DOHH2 (cell line): ENCODE results near the gene CCDC24.

Experiments used
- CTCF ChIP-seq: fragments of 200-600 bp; sonication (generic); IDR thresholded peaks from one replicate; pipeline ENCODE4 v1.5.1; 2014; ENCODE audit warnings: antibody characterized with exemption, mild to moderate bottlenecking, low read depth, low read length; ENCODE audit not compliant: poor library complexity, severe bottlenecking
- EZH2phosphoT487 ChIP-seq: fragments of 200-600 bp; sonication (generic); IDR thresholded peaks from 2 replicates; pipeline ENCODE4 v1.6.1; 2017; ENCODE audit warnings: borderline replicate concordance, mild to moderate bottlenecking, antibody characterized with exemption, low read length, moderate library complexity, mixed read lengths

GRCh38 chr1:43942411-43942810 lies 49.0 kb upstream of the CCDC24 start:
- no peak for TF ChIP-seq CTCF
- TF ChIP-seq EZH2phosphoT487 = no peak
